GM08714 (cell line): ENCODE results near the gene MPZL3.
A peak's percentile ranks its signal among the peaks of the same experiment; 100 is the strongest.

Experiments used
- H3K4me3 ChIP-seq: fragments of 200-500 bp; sonication (Bioruptor generic); 2 replicates; pipeline ENCODE4 v1.5.1; 2014; ENCODE audit warnings: mild to moderate bottlenecking, low read length, inconsistent platforms
- ZNF274 ChIP-seq: IDR thresholded peaks from 2 replicates; pipeline ENCODE4 v1.6.1; 2012; ENCODE audit warnings: mild to moderate bottlenecking, low read depth, low read length

The MPZL3 gene

GRCh38 chr11:118243993-118244762 is 8.0 kb downstream of the MPZL3 start:
- H3K4me3 ChIP-seq = no peak overlapping the region
- no peak for TF ChIP-seq ZNF274

DNA sequence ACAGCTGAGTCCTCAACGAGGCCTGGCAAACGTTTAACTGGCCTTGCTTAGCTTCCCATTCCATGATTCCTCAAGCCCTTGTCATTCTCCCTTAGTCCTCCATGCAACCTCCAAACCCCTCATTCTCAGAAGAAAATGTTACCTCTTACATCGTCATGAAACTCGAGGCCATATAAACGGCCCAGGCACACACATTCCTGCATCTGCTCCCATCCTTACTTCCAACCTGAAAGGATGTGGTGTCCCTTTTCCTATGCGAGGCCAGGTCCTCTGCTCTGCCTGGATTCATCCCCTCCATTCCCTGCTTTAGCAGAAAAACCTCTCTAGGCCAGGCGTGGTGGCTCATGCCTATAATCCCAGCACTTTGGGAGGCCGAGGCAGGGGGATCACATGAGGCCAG is 9.0 kb downstream of the MPZL3 start:
- H3K4me3 ChIP-seq = no peak overlapping the region
- no peak for TF ChIP-seq ZNF274

GRCh38 chr11:118241764-118242098 is 10.4 kb downstream of the MPZL3 start:
- no peak overlapping the region; the same call in 1 of the 2 replicates for H3K4me3 ChIP-seq
- no peak for TF ChIP-seq ZNF274

- TF ChIP-seq ZNF274 = no peak
- peak overlapping the region; percentile 13; the same call in 1 of the 2 replicates for H3K4me3 ChIP-seq
Measured at GRCh38 chr11:118240999-118241763, 11.0 kb downstream of the MPZL3 start.

- no peak for TF ChIP-seq ZNF274
- no peak overlapping the region for H3K4me3 ChIP-seq
Measured at GRCh38 chr11:118239509-118240205, 12.5 kb downstream of the MPZL3 start.

GRCh38 chr11:118238929-118239328 is 13.2 kb downstream of the MPZL3 start:
- no peak for TF ChIP-seq ZNF274
- H3K4me3 ChIP-seq = no peak overlapping the region

GRCh38 chr11:118238421-118238820 is 13.7 kb downstream of the MPZL3 start:
- no peak overlapping the region for H3K4me3 ChIP-seq
- TF ChIP-seq ZNF274 = no peak

- no peak overlapping the region for H3K4me3 ChIP-seq
- no peak for TF ChIP-seq ZNF274
Measured at GRCh38 chr11:118236170-118236569, 16.0 kb downstream of the MPZL3 start.

DNA sequence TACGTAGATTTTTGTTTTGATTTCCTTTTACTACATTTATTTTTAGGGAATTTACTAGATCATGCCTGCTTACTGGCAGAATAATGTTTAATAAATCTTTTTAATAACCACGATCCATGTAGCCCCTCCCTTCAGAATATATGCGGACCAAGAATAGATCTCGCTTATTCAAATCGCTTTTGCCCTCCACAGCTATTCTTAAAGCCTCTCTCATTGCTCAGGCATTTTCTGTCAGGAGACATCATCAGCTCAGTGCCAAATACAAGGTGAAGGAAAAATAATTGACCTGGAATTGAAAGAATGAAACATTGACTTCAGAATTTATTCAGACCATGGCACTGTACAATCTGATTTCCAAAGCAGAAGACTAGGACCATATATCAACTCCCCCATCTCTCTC is 17.3 kb downstream of the MPZL3 start:
- TF ChIP-seq ZNF274 = no peak
- H3K4me3 ChIP-seq = no peak overlapping the region

GRCh38 chr11:118233850-118234249 is 18.3 kb downstream of the MPZL3 start:
- no peak overlapping the region for H3K4me3 ChIP-seq
- TF ChIP-seq ZNF274 = no peak

DNA sequence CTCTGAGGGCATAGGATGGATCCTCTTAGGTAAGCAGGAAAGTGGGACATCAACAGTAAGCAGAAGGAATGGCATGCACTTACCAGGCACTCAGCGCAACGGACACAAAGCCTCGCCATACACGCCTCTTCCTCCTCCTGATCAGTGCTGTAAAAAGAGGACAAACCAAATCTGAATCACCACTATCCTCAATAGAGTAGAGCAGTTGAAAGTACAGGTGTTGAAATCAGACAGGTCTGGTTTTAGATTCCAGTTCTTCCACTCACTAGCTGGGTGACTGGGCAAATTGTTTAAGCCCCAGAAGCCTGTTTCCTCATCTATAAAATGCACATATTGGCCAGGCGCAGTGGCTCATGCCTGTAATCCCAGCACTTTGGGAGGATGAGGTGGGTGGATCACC is 18.8 kb downstream of the MPZL3 start:
- TF ChIP-seq ZNF274 = no peak
- H3K4me3 ChIP-seq = no peak overlapping the region

DNA sequence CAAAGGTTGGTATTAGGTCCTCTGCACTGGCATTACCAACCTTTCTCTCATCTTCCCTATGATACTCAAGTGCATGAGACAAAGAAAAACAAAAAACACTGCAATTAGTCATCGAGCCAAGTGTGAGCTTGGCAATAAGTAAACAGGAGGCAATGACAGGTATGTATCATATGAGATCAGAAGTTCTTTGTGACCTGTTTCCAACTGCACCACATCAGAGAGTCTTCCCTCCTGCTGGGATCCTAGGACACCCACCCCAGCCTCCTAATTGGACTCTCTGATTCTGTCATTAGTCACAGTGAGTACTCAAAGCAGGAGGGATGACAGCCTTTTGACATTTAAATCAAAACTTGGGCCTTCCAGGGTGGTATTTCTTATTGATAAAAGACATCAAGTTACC is 19.5 kb downstream of the MPZL3 start:
- H3K4me3 ChIP-seq = no peak overlapping the region
- no peak for TF ChIP-seq ZNF274

- no peak for TF ChIP-seq ZNF274
- no peak overlapping the region for H3K4me3 ChIP-seq
Measured at GRCh38 chr11:118231461-118231860, 20.7 kb downstream of the MPZL3 start.

DNA sequence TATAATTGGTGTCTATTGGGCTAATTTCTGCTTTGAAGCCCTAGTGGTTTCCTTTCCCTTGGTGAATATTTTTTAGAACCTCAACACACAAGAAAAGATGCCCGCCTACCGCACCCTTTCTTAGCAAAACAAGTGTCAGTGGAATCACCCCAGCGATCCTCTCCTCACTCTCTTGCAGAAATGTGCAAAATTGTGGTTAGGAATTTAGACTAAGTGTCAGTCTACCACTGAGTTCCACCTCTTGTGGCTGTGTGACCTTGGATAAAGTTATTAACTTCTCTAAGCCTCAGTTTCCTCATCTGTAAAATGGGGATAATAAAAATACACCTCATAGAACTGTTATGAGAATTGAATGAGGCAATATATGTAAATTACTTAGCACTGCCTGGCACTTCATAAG is 22.1 kb downstream of the MPZL3 start:
- H3K4me3 ChIP-seq = no peak overlapping the region
- no peak for TF ChIP-seq ZNF274
